ENCODE results near the gene BEST3.

- no peak for TF ChIP-seq CTCF (IDR thresholded peaks at IDR 0.05; ENCODE audit: low read depth, low read length)
- no peak for TF ChIP-seq POLR2A (IDR thresholded peaks at IDR 0.05; ENCODE audit: extremely low read depth, insufficient read length)
- TF ChIP-seq MYC (IDR thresholded peaks at IDR 0.05; ENCODE audit: low read depth, low read length) = no peak
- TF ChIP-seq MAX (IDR thresholded peaks at IDR 0.05; ENCODE audit: low read depth, low read length) = no peak
Measured at GRCh38 chr12:69644511-69644910, 54.6 kb downstream of the BEST3 start.
